Vagina (tissue), 2 donors: ENCODE results near the gene ANKRD11.

Experiments
- POLR2AphosphoS5 ChIP-seq, 2 donors: sonication (generic); formaldehyde crosslinking; IDR thresholded peaks; one replicate each; pipeline ENCODE4 v1.9.0; 2017; ENCODE audit warnings: antibody characterized with exemption in 2 of 2, mild to moderate bottlenecking in 2 of 2, low read depth in 1 of 2; ENCODE audit not compliant: insufficient read depth in 1 of 2
- TF ChIP-seq, protein P1 (sequence below), 3 experiments: fragments of 450-650 bp in 2 of 3; fragments of 200-600 bp in 1 of 3; sonication (generic) in 1 of 3; IDR thresholded peaks; one replicate each; pipeline ENCODE4 v1.5.1; 2017 to 2019; ENCODE audit warnings: antibody characterized with exemption in 3 of 3, mild to moderate bottlenecking in 2 of 3, moderate library complexity in 2 of 3

- TF ChIP-seq, protein P1, sequence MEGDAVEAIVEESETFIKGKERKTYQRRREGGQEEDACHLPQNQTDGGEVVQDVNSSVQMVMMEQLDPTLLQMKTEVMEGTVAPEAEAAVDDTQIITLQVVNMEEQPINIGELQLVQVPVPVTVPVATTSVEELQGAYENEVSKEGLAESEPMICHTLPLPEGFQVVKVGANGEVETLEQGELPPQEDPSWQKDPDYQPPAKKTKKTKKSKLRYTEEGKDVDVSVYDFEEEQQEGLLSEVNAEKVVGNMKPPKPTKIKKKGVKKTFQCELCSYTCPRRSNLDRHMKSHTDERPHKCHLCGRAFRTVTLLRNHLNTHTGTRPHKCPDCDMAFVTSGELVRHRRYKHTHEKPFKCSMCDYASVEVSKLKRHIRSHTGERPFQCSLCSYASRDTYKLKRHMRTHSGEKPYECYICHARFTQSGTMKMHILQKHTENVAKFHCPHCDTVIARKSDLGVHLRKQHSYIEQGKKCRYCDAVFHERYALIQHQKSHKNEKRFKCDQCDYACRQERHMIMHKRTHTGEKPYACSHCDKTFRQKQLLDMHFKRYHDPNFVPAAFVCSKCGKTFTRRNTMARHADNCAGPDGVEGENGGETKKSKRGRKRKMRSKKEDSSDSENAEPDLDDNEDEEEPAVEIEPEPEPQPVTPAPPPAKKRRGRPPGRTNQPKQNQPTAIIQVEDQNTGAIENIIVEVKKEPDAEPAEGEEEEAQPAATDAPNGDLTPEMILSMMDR (IDR thresholded peaks at IDR 0.05): no peak
- no peak for TF ChIP-seq POLR2AphosphoS5 (IDR thresholded peaks at IDR 0.05; ENCODE audit: insufficient read depth in 1 of 2, low read depth in 1 of 2)
Observed at GRCh38 chr16:89233678-89234490, 256.5 kb downstream of the ANKRD11 start.
